RWPE1 (cell line): ENCODE data around the gene SLCO1B1.
"Not testable (repeated sequence)": the region's sequence is repeated elsewhere in the genome, so short reads cannot be mapped to it uniquely, and the experiment has no call there.

Experiments
- CTCF ChIA-PET: fragments of 350-600 bp; sonication (Branson Sonifier 250); formaldehyde crosslinking; extraction: SDS; loops from one replicate; lab custom pipeline; 2021; lab: Yijun Ruan, JAX
- POLR2A ChIA-PET: fragments of 400-600 bp; formaldehyde crosslinking; extraction: SDS; loops from one replicate; lab custom pipeline; 2020; ENCODE audit warnings: antibody characterized with exemption; ENCODE audit not compliant: low non-redundant PET; lab: Yijun Ruan, JAX
- DNase-seq: peaks from one replicate; pipeline ENCODE4 v3.0.0; 2012; ENCODE audit warnings: low spot score
- H3K27ac ChIP-seq: fragments of 450-650 bp; 2 replicates; pipeline ENCODE4 v1.5.1; 2017
- TF ChIP-seq, protein P1 (sequence below): fragments of 450-650 bp; conservative IDR thresholded peaks from 2 replicates; pipeline ENCODE4 v1.5.1; 2017; ENCODE audit warnings: low read depth, mild to moderate bottlenecking

The SLCO1B1 gene

DNA sequence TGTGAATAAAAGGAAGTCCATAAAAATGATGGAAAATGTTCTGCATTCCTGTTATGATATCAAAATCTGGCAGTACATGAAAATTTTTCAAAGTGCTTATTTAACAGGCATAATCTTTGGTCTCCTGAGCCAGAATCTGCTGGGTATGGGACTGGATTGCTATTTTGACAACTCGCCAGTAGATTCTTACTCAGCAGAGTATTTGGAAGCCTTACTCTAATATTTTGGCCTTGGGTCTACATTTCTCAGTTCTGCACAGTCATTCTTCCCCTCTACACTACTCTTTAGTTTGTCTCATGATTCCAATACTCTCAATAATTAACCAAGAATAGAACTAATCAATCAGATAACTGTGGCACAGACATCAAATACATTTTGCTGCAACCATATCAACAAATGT is 1.1 kb upstream of the SLCO1B1 start:
- CTCF ChIA-PET = no interaction called here
- no peak for DNase-seq
- TF ChIP-seq, protein P1, sequence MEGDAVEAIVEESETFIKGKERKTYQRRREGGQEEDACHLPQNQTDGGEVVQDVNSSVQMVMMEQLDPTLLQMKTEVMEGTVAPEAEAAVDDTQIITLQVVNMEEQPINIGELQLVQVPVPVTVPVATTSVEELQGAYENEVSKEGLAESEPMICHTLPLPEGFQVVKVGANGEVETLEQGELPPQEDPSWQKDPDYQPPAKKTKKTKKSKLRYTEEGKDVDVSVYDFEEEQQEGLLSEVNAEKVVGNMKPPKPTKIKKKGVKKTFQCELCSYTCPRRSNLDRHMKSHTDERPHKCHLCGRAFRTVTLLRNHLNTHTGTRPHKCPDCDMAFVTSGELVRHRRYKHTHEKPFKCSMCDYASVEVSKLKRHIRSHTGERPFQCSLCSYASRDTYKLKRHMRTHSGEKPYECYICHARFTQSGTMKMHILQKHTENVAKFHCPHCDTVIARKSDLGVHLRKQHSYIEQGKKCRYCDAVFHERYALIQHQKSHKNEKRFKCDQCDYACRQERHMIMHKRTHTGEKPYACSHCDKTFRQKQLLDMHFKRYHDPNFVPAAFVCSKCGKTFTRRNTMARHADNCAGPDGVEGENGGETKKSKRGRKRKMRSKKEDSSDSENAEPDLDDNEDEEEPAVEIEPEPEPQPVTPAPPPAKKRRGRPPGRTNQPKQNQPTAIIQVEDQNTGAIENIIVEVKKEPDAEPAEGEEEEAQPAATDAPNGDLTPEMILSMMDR = no peak
- H3K27ac ChIP-seq = no peak overlapping the region
- POLR2A ChIA-PET = no interaction called here

DNA sequence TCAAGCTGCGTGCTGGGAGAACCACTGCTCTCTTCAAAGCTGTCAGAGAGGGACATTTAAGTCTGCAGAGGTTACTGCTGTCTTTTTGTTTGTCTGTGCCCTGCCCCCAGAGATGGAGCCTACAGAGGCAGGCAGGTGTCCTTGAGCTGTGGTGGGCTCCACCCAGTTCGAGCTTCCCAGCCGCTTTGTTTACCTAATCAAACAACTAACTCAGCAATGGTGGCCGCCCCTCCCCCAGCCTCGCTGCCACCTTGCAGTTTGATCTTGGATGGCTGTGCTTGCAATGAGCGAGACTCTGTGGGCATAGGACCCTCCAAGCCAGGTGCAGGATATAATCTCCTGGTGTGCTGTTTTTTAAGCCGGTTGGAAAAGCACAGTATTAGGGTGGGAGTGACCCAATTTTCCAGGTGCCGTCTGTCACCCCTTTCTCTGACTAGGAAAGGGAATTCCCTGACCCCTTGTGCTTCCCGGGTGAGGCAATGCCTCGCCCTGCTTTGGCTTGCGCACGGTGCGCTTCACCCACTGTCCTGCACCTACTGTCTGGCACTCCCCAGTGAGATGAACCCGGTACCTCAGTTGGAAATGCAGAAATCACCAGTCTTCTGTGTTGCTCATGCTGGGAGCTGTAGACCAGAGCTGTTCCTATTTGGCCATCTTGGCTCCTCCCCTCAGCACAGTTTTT is 6.5 kb downstream of the SLCO1B1 start:
- CTCF ChIA-PET, DNase-seq, POLR2A ChIA-PET, H3K27ac ChIP-seq: not testable (repeated sequence)

DNA sequence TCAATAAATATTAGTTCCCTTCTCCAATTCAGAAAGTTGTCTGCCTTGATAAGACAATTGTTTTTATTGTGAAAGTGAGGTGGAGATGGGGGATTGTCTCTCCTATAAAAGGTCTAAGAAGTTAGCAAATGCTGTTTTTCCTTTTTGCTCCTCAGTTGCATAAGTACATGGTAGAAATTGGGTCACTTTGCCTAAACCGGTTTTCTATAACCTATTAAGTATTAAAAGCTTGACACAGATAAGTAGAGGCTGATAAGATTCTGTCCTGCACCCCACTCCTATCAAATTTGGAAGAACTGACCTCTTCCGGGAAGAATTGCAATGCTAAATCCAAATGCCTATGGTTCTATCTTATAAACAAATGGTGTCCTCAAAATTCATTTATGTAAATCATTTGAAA is 7.0 kb downstream of the SLCO1B1 start:
- DNase-seq = no peak
- CTCF ChIA-PET = no interaction called here
- H3K27ac ChIP-seq = no peak overlapping the region
- POLR2A ChIA-PET = no interaction called here
- TF ChIP-seq, protein P1 = no peak

DNA sequence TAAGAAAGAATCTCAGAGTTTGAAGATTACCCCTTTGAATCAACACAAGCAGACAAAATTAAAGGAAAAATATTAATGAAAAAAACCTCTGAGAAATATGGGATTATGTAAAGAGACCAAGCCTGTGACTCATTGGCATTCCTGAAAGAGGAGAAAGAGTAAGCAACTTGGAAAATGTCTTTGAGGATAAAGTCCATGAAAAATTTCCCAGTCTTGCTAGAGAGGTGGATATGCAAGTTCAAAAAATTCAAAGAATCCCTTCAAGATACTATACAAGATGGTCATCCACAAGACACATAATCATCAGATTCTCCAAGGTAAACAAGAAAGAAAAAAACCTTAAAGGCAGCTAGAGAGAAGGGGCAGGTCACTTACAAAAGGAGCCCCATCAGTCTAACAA is 13.3 kb downstream of the SLCO1B1 start:
- POLR2A ChIA-PET = no interaction called here
- TF ChIP-seq, protein P1 = no peak
- DNase-seq = no peak
- H3K27ac ChIP-seq = no peak overlapping the region
- CTCF ChIA-PET = no interaction called here

DNA sequence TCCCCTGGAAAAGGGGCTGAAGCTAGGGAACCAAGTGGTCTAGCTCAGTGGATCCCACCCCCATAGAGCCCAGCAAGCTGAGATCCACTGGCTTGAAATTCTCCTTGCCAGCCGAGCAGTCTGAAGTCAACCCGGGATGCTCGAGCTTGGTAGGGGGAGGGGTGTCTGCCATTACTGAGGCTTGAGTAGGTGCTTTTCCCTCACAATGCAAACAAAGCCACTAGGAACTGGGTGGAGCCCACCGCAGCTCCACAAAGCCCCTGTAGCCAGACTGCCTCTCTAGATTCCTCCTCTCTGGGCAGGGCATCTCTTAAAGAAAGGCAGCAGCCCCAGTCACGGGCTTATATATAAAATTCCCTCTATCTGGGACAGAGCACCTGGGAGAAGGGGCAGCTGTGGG is 18.9 kb downstream of the SLCO1B1 start:
- CTCF ChIA-PET, DNase-seq, H3K27ac ChIP-seq, POLR2A ChIA-PET: not testable (repeated sequence)

DNA sequence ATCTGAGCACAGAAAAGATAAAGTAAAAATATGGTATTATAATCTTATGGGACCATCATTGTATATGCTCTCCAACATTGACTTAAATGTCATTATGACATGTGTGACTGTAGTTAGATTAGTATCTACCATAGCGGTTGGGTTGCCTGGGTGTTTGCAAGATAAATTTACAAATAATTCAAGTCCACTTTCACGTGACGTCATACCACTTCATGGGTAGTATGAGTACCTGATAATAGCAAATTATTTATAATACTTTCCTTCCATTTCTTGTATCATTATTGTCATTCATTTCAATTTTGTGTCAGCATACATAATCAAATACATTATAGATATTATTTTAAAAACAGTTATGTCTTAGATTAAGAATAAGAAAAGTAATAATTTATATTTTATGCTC is 20.2 kb downstream of the SLCO1B1 start:
- TF ChIP-seq, protein P1 = no peak
- no peak overlapping the region for H3K27ac ChIP-seq
- DNase-seq = no peak
- ChIA-PET CTCF (no interaction called here), POLR2A (no interaction called here)

DNA sequence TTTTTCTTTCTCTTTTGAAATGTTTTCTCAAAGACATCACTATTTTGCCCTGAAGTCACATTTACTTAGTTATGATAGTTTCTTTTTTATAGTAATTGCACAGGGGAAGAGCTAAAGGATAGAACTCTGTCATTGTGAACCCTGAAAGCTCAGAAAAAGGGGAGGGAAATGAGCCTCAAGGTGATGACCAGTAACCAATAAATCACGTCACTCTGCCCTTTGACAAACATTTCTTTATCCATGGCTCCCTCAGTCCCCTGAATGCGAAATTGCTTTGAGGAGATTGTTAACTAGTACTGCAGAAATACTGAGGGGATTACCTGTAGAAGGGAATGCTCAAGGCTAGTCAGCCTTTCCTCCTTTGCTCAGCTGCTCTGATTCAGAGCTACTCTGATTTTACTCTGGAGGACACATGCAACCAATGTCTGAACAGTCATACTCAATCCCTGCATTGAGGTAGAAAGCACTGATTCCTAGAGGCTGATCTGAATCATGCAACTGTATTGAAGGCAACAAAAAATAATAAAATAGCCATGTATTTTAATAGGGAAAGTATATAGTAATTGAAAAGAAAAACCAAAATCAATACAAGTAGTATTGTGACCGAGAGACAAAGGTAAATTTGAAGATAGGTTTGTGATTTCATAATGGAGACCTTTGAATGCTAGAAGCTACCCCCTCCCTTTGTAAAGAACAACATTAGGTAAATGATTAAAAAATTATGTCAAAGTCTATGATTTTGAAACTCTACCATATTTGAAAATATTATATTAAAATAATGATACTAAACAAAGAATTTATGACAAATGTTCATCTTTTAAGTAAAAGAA is 24.7 kb downstream of the SLCO1B1 start:
- no peak for DNase-seq
- CTCF ChIA-PET = interaction anchor here (0.6 kb wide), 1 partner anchor 405 kb away, joined by 3 read pairs; no protein-coding TSS in a partner anchor
- POLR2A ChIA-PET = no interaction called here
- no peak overlapping the region for H3K27ac ChIP-seq
- TF ChIP-seq, protein P1 = no peak
